A673 (cell line): ENCODE measurements around the gene SBF2. TPM values are rescaled to one million over a fixed set of nuclear protein-coding genes. Genes with fewer than 3 reads are reported as not detected.

Experiments
- BruUV-seq: library from RNA; stranded (reverse); fragments of 400-500 nt; replicated peaks from 2 replicates; lab custom pipeline; 2021; lab: Mats Ljungman, UMichigan
- CTCF ChIA-PET: fragments of 300-600 bp; sonication (Branson Sonifier 250); formaldehyde crosslinking; loops from one replicate; lab custom pipeline; 2022; ENCODE audit warnings: antibody characterized with exemption; lab: Charles Lee
- POLR2A ChIA-PET: fragments of 300-600 bp; sonication (Branson Sonifier 250); formaldehyde crosslinking; loops from one replicate; lab custom pipeline; 2022; ENCODE audit warnings: antibody characterized with exemption; ENCODE audit not compliant: low non-redundant PET; lab: Charles Lee
- DNase-seq: peaks from one replicate; pipeline ENCODE4 v3.0.0-alpha.2; 2015; ENCODE audit warnings: low spot score
- H3K27ac ChIP-seq: fragments of 200-600 bp; sonication (generic); 2 replicates; pipeline ENCODE4 v1.5.1; 2016; ENCODE audit warnings: mixed run types, low read depth, mild to moderate bottlenecking, mixed read lengths, antibody characterized with exemption, low read length; ENCODE audit not compliant: poor library complexity, severe bottlenecking
- H3K27me3 ChIP-seq: fragments of 200-600 bp; sonication (generic); replicated peaks from 2 replicates; pipeline ENCODE4 v1.6.1; 2017; ENCODE audit warnings: mixed run types, low read depth, mild to moderate bottlenecking, mixed read lengths, antibody characterized with exemption, low read length; ENCODE audit not compliant: insufficient read depth, poor library complexity
- H3K36me3 ChIP-seq: fragments of 200-600 bp; sonication (generic); 2 replicates; pipeline ENCODE4 v1.6.1; 2016; ENCODE audit warnings: mixed run types, mild to moderate bottlenecking, mixed read lengths, antibody characterized with exemption, low read length; ENCODE audit not compliant: insufficient read depth, poor library complexity, severe bottlenecking
- H3K4me1 ChIP-seq: fragments of 200-600 bp; sonication (generic); 2 replicates; pipeline ENCODE4 v1.6.1; 2017; ENCODE audit warnings: mixed run types, mild to moderate bottlenecking, mixed read lengths, antibody characterized with exemption, low read length; ENCODE audit not compliant: insufficient read depth, poor library complexity, severe bottlenecking
- H3K4me3 ChIP-seq: fragments of 200-600 bp; sonication (generic); 2 replicates; pipeline ENCODE4 v1.5.1; 2016; ENCODE audit warnings: low read depth, mixed run types, mild to moderate bottlenecking, mixed read lengths, low read length; ENCODE audit not compliant: poor library complexity, severe bottlenecking
- H3K9me3 ChIP-seq: fragments of 200-600 bp; sonication (generic); 2 replicates; pipeline ENCODE4 v1.6.1; 2016; ENCODE audit warnings: mixed run types, low read depth, mild to moderate bottlenecking, mixed read lengths, antibody characterized with exemption, low read length; ENCODE audit not compliant: poor library complexity, severe bottlenecking
- CTCF ChIP-seq: fragments of 300-800, 200-600 bp; sonication (generic); conservative IDR thresholded peaks from 2 replicates; pipeline ENCODE4 v1.5.1; 2017; ENCODE audit warnings: low read depth, mild to moderate bottlenecking, antibody characterized with exemption, low read length, moderate library complexity, mixed read lengths
- EZH2 ChIP-seq: fragments of 200-600 bp; sonication (generic); IDR thresholded peaks from 2 replicates; pipeline ENCODE4 v1.6.1; 2017; ENCODE audit warnings: borderline replicate concordance, low read depth, mild to moderate bottlenecking, mixed read lengths, antibody characterized with exemption, low read length; ENCODE audit not compliant: poor library complexity, severe bottlenecking
- intact Hi-C: fragments of 100-400 bp; cut with micrococcal nuclease; formaldehyde crosslinking; loops from one replicate; pipeline ENCODE4 v1.10.0; 2022; ENCODE audit not compliant: unreplicated experiment
- total RNA-seq: library from RNA; stranded (reverse); gene quantifications from 2 replicates; pipeline ENCODE4 v1.2.3, GENCODE V29; 2021

The SBF2 gene
- total RNA-seq, 1 experiment from 2014 or later, result 31.8 TPM

GRCh38 chr11:9774109-9774508 is 519.9 kb downstream of the SBF2 start:
- no peaks in the 10 kb centered on the region for H3K36me3 ChIP-seq
- no peaks in the 10 kb centered on the region for H3K9me3 ChIP-seq
- no peak overlapping the region for H3K27ac ChIP-seq
- DNase-seq, result no peak
- TF ChIP-seq CTCF (no peak), EZH2 (no peak)
- intact Hi-C loops, result no loop called here
- H3K27me3 ChIP-seq, result no peaks in the 10 kb centered on the region
- BruUV-seq, result no TSS peak
- H3K4me3 ChIP-seq, result no peak overlapping the region
- ChIA-PET POLR2A (no interaction called here), CTCF (no interaction called here)
- H3K4me1 ChIP-seq, result peaks cover 6% of the 10 kb centered on the region

- CTCF ChIA-PET, result no interaction called here
- no TSS peak for BruUV-seq
- TF ChIP-seq EZH2, result no peak
- no peak for TF ChIP-seq CTCF
- POLR2A ChIA-PET, result no interaction called here
- DNase-seq, result no peak
- Histone ChIP-seq H3K27ac (no peak overlapping the region), H3K36me3 (no peaks in the 10 kb centered on the region), H3K9me3 (no peaks in the 10 kb centered on the region), H3K4me1 (peaks cover 6% of the 10 kb centered on the region), H3K4me3 (no peak overlapping the region), H3K27me3 (no peaks in the 10 kb centered on the region)
- intact Hi-C loops, result no loop called here
Measured at GRCh38 chr11:9773524-9773923, 520.5 kb downstream of the SBF2 start.

- TF ChIP-seq EZH2 (no peak), CTCF (no peak)
- H3K4me3 ChIP-seq, result no peak overlapping the region
- no peaks in the 10 kb centered on the region for H3K27me3 ChIP-seq
- ChIA-PET CTCF (no interaction called here), POLR2A (no interaction called here)
- peaks cover 6% of the 10 kb centered on the region for H3K4me1 ChIP-seq
- no peak for DNase-seq
- H3K9me3 ChIP-seq, result no peaks in the 10 kb centered on the region
- intact Hi-C loops, result no loop called here
- no peaks in the 10 kb centered on the region for H3K36me3 ChIP-seq
- no peak overlapping the region for H3K27ac ChIP-seq
- no TSS peak for BruUV-seq
Measured at GRCh38 chr11:9772218-9772617, 521.8 kb downstream of the SBF2 start.
